Hepatocyte (in vitro differentiated cells): ENCODE results near the gene TEKT3. TPM values are rescaled to one million over a fixed set of nuclear protein-coding genes. Genes with fewer than 3 reads are reported as not detected.
A peak's percentile ranks its signal among the peaks of the same experiment; 100 is the strongest.

Source experiments
- DNase-seq: peaks from one replicate; pipeline ENCODE4 v3.0.0-alpha.2; 2016; ENCODE audit warnings: low spot score
- H2AFZ ChIP-seq: fragments of 200-600 bp; sonication (generic); 2 replicates; pipeline ENCODE4 v1.6.0; 2016; ENCODE audit warnings: antibody characterized with exemption, mild to moderate bottlenecking
- H3K27ac ChIP-seq: fragments of 200-600 bp; sonication (generic); 2 replicates; pipeline ENCODE4 v1.5.1; 2016; ENCODE audit warnings: mild to moderate bottlenecking
- H3K27me3 ChIP-seq: fragments of 200-600 bp; sonication (generic); 2 replicates; pipeline ENCODE4 v1.6.1; 2016
- H3K36me3 ChIP-seq: fragments of 200-600 bp; sonication (generic); replicated peaks from 2 replicates; pipeline ENCODE4 v1.5.1; 2016; ENCODE audit warnings: low read depth; ENCODE audit not compliant: insufficient read depth
- H3K4me1 ChIP-seq: fragments of 200-600 bp; sonication (generic); 2 replicates; pipeline ENCODE4 v1.5.1; 2016; ENCODE audit warnings: mild to moderate bottlenecking, moderate library complexity; ENCODE audit not compliant: insufficient read depth
- H3K4me2 ChIP-seq: fragments of 200-600 bp; sonication (generic); 2 replicates; pipeline ENCODE4 v1.6.0; 2016
- H3K4me3 ChIP-seq: fragments of 200-600 bp; sonication (generic); 2 replicates; pipeline ENCODE4 v1.5.1; 2016; ENCODE audit warnings: mild to moderate bottlenecking
- H3K79me2 ChIP-seq: fragments of 200-600 bp; sonication (generic); 2 replicates; pipeline ENCODE4 v1.6.0; 2017; ENCODE audit warnings: mild to moderate bottlenecking
- H3K9me2 ChIP-seq: fragments of 200-600 bp; sonication (generic); replicated peaks from 2 replicates; pipeline ENCODE4 v1.6.0; 2017; ENCODE audit warnings: mild to moderate bottlenecking; ENCODE audit not compliant: insufficient read depth
- H3K9me3 ChIP-seq: fragments of 200-600 bp; sonication (generic); 2 replicates; pipeline ENCODE4 v1.5.1; 2016; ENCODE audit warnings: low read depth, mild to moderate bottlenecking
- H4K20me1 ChIP-seq: fragments of 200-600 bp; sonication (generic); 2 replicates; pipeline ENCODE4 v1.6.0; 2016; ENCODE audit warnings: mild to moderate bottlenecking; ENCODE audit not compliant: insufficient read depth, poor library complexity, severe bottlenecking
- CTCF ChIP-seq: fragments of 200-600 bp; sonication (generic); IDR thresholded peaks from 2 replicates; pipeline ENCODE4 v1.5.1; 2016; ENCODE audit warnings: antibody characterized with exemption, mild to moderate bottlenecking; ENCODE audit not compliant: poor library complexity
- EZH2 ChIP-seq: fragments of 200-600 bp; sonication (generic); IDR thresholded peaks from 2 replicates; pipeline ENCODE4 v1.6.1; 2016; ENCODE audit warnings: antibody characterized with exemption, mild to moderate bottlenecking, borderline replicate concordance
- EZH2phosphoT487 ChIP-seq: fragments of 200-600 bp; sonication (generic); IDR thresholded peaks from one replicate; pipeline ENCODE4 v1.6.1; 2018; ENCODE audit warnings: antibody characterized with exemption, mild to moderate bottlenecking, low read depth, moderate library complexity; ENCODE audit not compliant: unreplicated experiment, severe bottlenecking
- WGBS: methylation state at CpG from one replicate; pipeline ENCODE4 v1.1.6; 2016; ENCODE audit warnings: low lambda C conversion rate; ENCODE audit errors: missing lambda C conversion rate; 5-methylcytosine and 5-hydroxymethylcytosine counted together
- polyA plus RNA-seq: library from polyadenylated mRNA; unstranded; fragments of >200 nt; fragmentation: Nextera tagmentation; extraction: Ambion mirVana; gene quantifications from 2 replicates; pipeline ENCODE4 v1.2.1, GENCODE V29; 2016
- total RNA-seq: library from RNA; depleted of rRNA; stranded (reverse); fragments of >200 nt; gene quantifications from 2 replicates; pipeline ENCODE4 v1.2.3, GENCODE V29; 2014

Gene TEKT3
- 1.9 TPM in 1 of 2 replicates, not detected in the other for total RNA-seq
- 0.41 and 0.45 TPM in 2 replicates for polyA plus RNA-seq

DNA sequence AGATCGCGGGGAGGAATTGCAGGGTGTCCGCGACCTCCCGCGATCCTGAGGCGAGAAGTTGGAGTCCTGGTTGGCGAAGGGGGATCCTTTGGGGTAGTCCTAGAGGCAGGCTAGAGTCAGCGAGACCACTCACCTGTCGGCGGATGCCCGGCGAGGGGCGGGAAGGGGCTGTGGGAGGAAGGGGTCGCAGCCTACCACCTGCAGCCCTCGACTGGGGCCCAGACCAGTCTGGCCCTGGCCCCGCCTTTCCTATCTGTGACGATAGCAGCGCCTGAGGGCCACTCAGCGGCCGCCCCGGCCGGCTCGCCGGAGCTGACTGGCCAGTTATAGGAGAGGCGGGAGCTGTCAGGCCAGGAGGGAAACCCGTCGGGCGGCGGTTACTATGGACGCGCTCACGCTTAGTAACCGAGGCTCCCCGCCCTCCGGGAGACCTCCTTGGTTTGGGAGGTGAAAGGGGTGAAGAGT is at the start of gene TEKT3:
TEKT3 (minus strand) TSS at position 213 of the 465 bp plus-strand sequence. CDS start 10,012 bp downstream, outside the sequence.
- Histone ChIP-seq H3K4me2 (peak within 1 kb of the TSS; percentile 96), H3K9me2 (no peaks in the 10 kb centered on the region), H3K4me1 (peaks cover 3% of the 10 kb centered on the region), H3K27ac (no peak within 1 kb of the TSS), H3K27me3 (peaks cover 13% of the 10 kb centered on the region), H3K36me3 (no peaks in the 10 kb centered on the region), H4K20me1 (no peaks in the 10 kb centered on the region), H3K79me2 (no peaks in the 10 kb centered on the region), H3K4me3 (peak within 1 kb of the TSS; percentile 40), H2AFZ (peak within 1 kb of the TSS; percentile 91), H3K9me3 (no peaks in the 10 kb centered on the region)
- TF ChIP-seq EZH2: no peak
- TF ChIP-seq EZH2phosphoT487: no peak
- TF ChIP-seq CTCF: no peak
- 3% methylated on average over 28 of the region's 36 CpGs for WGBS
- peak; percentile 93 for DNase-seq

DNA sequence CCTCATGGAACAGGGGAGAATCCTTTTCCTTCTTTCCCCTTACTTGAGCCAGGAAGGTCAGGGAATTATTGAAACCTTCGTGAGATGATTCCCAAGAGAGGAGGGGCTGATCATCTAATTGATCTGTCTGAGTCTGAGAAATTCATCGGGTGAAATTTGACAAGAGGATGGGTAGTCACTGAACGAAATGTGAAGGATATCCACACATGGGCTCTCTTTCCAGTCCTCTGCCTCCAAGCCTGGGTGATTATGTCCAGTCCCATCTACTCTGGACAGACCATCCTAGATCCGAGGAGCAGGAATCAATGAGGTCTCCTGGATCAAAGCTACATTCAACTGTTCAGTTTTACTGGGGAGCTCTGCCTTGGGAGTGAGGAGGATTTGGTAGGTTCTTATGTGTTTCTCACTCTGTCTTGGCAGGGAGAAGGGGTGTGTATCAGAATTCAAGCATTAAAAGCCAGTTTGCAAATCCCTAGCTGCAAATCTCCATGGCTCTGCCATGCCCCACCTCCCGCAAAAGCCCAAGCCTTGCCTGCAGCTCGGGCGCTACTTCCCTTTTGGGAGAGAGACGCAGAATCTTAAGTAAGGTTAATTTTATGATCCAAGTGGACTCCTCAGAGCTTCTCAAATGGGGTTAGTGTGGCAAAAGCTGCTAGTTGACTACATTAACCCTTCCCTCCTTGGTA is 47.1 kb upstream of the TEKT3 start:
- H3K4me1 ChIP-seq: peaks cover 10% of the 10 kb centered on the region
- no peak overlapping the region for H3K4me3 ChIP-seq
- H3K9me2 ChIP-seq: no peaks in the 10 kb centered on the region
- 92% methylated on average over 8 of the region's 8 CpGs for WGBS
- no peaks in the 10 kb centered on the region for H4K20me1 ChIP-seq
- TF ChIP-seq CTCF: no peak
- no peak for TF ChIP-seq EZH2phosphoT487
- TF ChIP-seq EZH2: no peak
- H3K9me3 ChIP-seq: no peaks in the 10 kb centered on the region
- H3K27ac ChIP-seq: no peak overlapping the region
- no peaks in the 10 kb centered on the region for H3K79me2 ChIP-seq
- no peaks in the 10 kb centered on the region for H3K36me3 ChIP-seq
- H3K27me3 ChIP-seq: no peaks in the 10 kb centered on the region
- no peak for DNase-seq
- no peak overlapping the region for H3K4me2 ChIP-seq
- H2AFZ ChIP-seq: no peak overlapping the region

GRCh38 chr17:15386083-15386482 is 44.7 kb upstream of the TEKT3 start:
- peaks cover 15% of the 10 kb centered on the region for H3K4me1 ChIP-seq
- DNase-seq: no peak
- H3K36me3 ChIP-seq: no peaks in the 10 kb centered on the region
- no peaks in the 10 kb centered on the region for H3K79me2 ChIP-seq
- H3K4me2 ChIP-seq: no peak overlapping the region
- H3K27ac ChIP-seq: no peak overlapping the region
- no peaks in the 10 kb centered on the region for H3K9me2 ChIP-seq
- H3K9me3 ChIP-seq: no peaks in the 10 kb centered on the region
- no peak for TF ChIP-seq CTCF
- H2AFZ ChIP-seq: no peak overlapping the region
- H4K20me1 ChIP-seq: no peaks in the 10 kb centered on the region
- H3K27me3 ChIP-seq: no peaks in the 10 kb centered on the region
- 97% methylated on average over 4 of the region's 4 CpGs for WGBS
- no peak overlapping the region for H3K4me3 ChIP-seq
